Suprapubic skin (tissue), 3 donors: ENCODE data around the gene APMAP.

Experiments used
- CTCF ChIP-seq, 2 donors: fragments of 200-600 bp in 1 of 2; fragments of 450-650 bp in 1 of 2; sonication (generic) in 1 of 2; IDR thresholded peaks; one replicate each; pipeline ENCODE4 v1.5.1; 2016 to 2019; ENCODE audit warnings: antibody characterized with exemption in 2 of 2, mild to moderate bottlenecking in 1 of 2, moderate library complexity in 1 of 2
- POLR2A ChIP-seq, 2 donors: fragments of 450-650 bp; IDR thresholded peaks; one replicate each; pipeline ENCODE4 v1.6.1; 2017; ENCODE audit warnings: antibody characterized with exemption in 2 of 2, mild to moderate bottlenecking in 2 of 2, moderate library complexity in 2 of 2

- no peak for TF ChIP-seq CTCF (IDR thresholded peaks at IDR 0.05)
- no peak for TF ChIP-seq POLR2A (IDR thresholded peaks at IDR 0.05)
Measured at GRCh38 chr20:24998631-24999445, 6.3 kb upstream of the APMAP start.
